ENCODE data around the gene PPDPF.
"Not testable (repeated sequence)": the region's sequence is repeated elsewhere in the genome, so short reads cannot be mapped to it uniquely, and the experiment has no call there.

GRCh38 chr20:63559485-63560332 lies 39.1 kb downstream of the PPDPF start:
- TF ChIP-seq CTCF (IDR thresholded peaks at IDR 0.05; ENCODE audit: insufficient read depth, low read length); POLR2AphosphoS5 (IDR thresholded peaks at IDR 0.05; ENCODE audit: low read depth); REST (IDR thresholded peaks at IDR 0.05; ENCODE audit: insufficient replicate concordance, low read depth); GABPA (IDR thresholded peaks at IDR 0.05; ENCODE audit: low read depth): not testable (repeated sequence)

Data from HL-60 (cell line).